ENCODE results near the gene MACROH2A1.

Gene MACROH2A1

DNA sequence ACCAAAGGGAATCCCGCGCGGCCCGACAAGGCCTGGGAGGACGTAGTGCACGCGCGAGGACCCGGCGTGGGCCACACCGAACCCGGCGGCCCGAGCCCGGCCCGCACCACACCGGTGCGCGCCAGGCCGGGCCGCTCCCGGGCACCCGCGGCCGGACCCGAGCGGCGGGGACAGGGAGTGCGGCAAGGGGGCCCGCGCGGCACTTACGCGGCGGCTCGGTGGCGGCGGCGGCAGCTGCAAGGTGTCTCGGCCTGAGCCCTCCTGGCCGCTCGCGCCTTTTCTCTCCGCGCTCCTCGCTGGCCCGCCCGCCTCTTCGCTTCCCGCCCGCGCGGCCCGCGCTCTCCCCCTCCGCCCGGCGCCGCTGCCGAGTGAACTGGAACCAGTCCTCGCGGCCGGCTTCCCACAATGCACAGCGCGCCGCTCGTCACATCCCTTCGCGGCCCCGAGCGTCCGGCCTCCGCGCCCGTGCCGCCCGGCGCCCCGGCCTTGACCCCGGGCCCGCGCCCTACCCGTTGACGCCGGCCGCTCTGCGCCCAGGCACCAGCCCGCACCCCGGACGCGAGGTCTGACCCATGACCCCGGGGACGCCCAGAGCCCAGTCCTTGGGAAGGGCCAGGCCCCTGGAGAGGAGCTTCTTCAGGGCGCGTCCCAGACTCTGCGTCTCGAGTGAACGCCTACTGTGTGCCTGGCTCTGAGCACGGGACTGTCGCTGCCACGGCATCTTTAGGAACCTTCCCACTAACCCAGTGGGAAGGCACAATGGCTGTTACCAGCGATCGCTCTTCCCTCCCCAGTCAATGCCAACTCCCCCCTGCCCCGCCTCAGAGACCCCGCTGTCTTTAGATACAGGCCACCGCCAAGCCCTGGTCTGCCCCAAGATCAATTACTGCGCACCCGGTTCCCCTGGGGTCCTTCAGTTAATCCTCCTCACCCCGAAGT is at the start of gene MACROH2A1:
Gene MACROH2A1, minus strand, starts transcription at position 377 of the 939 bp plus-strand sequence. CDS start 10,138 bp downstream, outside the sequence.
- DNase-seq (ENCODE audit: low read depth in 2 of 3, low spot score in 2 of 3), result peak; percentile 66 to 74 (median 70)

DNA sequence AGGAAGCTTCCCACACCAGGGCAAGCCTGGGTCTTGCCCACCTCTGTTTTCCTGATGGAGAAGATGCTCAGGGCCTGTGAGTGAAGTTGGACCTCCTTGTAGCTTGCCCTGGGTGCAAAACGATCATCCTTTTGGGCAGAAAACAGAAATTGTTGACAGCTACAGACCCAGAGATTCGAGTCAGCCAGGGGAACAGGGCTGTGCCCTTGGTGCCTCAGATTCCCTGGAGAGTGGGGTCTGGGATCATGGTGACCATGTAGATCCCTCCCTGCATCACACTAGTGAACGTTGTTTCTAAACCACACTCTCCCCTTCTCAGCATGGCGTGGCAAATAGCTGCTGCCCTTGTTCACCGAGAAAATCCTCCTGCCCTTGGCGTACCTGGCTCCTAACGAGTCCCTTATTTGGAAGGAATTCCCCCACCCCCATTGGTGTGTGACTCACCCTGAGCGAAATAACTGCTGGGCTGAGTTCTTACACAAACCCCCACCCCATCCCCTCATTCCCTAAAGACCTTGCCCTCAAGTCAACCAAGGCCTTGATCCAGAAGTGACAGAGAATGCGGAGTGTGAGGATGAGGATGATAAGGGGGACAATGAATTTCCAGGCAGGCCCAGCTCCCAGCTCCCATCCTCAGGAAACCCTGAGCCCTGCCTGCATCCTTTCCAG is 49.2 kb upstream of the MACROH2A1 start:
- DNase-seq (ENCODE audit: low read depth in 2 of 3, low spot score in 2 of 3), result no peak

DNA sequence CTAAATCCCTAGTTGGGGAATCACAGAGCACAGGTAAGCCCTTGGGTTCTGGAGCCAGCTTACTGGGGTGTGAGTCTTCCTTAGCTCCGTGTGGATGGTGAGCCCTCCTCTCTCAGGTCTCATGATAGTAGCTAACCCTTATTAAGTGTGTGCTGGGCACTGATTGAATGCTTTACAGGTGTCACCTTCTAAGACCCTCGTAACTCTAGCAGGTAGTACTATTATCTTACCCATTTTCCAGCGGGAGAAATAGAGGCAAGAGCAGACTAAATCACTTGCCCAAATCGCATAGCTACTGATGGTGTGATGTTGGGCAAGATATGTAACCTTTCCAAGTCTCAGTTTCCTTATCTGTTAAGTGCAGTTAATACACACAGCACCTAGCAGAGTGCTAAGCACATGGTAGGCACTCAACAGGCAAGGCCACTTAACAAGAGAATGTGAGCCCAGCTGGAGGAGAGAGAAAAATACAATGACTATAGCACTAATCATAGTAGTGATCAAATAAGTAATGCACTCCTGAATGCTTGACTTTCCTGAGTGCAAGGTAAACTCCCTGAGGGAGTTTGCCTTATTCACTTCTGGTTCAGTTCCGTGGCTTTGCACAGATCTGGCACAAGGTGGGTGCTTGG is 48.4 kb upstream of the MACROH2A1 start, which contains the start of gene DCANP1:
Gene DCANP1, minus strand, starts transcription at position 51 of the 632 bp plus-strand sequence. CDS start 240 bp downstream, outside the sequence.
- no peak for DNase-seq (ENCODE audit: low read depth in 2 of 3, low spot score in 2 of 3)

DNA sequence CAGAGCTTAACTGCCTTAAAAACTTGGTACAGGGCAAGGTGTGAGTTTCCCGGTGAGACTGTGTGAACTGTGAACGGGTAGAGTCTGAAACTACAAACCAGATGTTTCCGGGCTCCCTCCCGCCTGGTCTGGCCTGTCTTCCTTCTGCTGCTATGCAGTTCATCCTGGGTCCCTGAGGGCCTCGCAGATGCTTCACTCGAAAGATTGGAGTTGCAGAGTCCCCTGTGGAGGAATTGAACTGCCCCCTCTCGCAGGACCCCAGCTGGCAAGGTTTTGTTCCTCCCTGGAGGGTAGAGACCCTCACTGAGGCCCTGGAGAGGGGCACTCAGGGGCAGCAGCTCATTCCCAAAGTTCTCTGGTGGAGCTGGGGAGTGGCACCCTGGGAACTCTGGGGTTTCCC is 47.6 kb upstream of the MACROH2A1 start:
- DNase-seq (ENCODE audit: low read depth in 2 of 3, low spot score in 2 of 3), result no peak

DNA sequence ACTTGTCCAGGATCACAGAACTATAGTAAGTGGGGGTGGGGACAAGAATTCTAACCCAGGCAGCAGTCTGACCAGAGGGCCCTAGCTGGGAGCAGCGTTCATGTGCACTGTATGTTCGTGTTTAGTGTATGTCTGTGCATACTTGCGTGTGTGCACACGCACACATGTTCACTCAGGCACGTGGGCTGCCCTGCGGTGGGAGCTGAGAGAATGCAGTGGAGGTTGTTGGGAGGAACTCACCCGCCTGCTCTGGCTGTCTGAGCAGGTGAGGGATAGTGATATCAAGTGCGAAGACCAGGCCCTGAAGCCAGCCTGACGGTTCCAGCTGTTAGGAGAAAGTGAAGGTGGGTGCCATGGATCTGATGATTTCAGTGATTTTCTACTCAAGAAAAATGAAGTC is 47.2 kb upstream of the MACROH2A1 start:
- DNase-seq (ENCODE audit: low read depth in 2 of 3, low spot score in 2 of 3), result no peak

DNA sequence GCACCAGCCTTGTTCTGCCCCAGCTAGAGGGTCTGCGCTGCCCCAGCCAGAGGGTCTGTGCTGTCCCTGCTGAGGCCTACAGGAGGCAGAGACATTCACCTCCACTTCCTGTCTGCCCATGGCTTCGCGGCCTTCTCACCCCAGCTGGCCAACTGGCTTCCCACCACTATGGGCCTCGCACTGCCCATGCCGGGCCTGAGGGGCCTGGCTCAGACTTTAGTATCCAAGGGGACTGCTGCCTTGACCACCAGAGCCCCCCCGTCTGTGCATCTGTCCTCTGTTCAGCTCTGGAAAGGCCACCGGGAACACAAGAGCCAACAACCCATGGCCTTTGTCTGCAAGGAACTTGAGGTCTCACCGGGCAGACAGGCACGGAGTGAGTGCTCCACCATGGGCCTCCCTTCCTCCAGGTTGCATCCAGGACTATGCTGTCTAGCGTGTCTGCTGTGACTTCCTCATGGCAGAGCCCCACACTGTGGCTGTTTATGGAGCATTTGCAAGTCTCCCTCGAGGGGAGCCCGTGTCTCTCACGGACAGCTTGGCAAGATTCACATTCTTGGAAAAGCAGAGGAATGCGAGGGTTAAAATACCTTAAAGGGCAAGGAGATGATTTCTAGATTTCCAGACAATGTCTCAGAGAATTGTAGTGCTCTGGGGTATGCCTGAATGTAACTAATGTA is 46.4 kb upstream of the MACROH2A1 start:
- no peak for DNase-seq (ENCODE audit: low read depth in 2 of 3, low spot score in 2 of 3)

DNA sequence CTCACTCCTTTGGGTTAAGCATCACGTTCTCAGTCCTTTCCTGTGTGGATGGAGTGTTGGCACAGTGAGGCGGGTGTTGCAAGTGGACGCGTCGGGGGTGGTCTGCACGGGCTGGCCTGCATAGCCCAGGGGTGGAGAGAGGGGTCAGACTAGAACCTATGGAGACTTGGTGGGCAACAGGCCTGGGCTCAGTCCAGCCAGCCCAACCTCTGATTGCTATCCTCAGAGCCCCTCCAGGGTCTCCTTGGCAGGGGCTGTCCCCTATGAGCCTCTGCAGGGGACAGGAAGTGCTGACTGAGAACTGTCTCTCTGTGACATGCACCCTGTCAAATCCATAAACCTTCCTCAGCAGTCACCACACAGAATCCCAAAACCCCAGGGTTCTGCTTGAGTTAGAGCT is 45.9 kb upstream of the MACROH2A1 start:
- no peak for DNase-seq (ENCODE audit: low read depth in 2 of 3, low spot score in 2 of 3)

DNA sequence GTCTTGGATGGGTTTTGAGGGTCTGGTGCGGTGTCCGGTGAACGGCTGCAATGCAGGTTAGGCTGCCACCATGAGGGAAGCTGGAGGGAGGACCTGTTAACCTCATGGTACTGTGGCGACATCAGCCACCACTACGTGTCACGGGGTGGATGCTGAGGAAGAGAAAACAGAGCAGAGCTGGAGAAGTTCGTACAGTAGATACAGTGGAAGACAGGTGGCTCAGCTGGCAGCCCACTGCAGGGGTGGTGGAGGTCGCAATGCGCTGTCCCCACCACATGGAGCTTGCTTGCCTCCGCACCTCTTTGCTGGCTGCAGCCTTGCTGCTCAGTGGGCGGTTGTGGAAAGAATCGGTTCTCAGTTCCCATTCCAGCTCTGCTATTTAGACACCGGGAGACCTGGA is 45.3 kb upstream of the MACROH2A1 start:
- DNase-seq (ENCODE audit: low read depth in 2 of 3, low spot score in 2 of 3), result no peak

DNA sequence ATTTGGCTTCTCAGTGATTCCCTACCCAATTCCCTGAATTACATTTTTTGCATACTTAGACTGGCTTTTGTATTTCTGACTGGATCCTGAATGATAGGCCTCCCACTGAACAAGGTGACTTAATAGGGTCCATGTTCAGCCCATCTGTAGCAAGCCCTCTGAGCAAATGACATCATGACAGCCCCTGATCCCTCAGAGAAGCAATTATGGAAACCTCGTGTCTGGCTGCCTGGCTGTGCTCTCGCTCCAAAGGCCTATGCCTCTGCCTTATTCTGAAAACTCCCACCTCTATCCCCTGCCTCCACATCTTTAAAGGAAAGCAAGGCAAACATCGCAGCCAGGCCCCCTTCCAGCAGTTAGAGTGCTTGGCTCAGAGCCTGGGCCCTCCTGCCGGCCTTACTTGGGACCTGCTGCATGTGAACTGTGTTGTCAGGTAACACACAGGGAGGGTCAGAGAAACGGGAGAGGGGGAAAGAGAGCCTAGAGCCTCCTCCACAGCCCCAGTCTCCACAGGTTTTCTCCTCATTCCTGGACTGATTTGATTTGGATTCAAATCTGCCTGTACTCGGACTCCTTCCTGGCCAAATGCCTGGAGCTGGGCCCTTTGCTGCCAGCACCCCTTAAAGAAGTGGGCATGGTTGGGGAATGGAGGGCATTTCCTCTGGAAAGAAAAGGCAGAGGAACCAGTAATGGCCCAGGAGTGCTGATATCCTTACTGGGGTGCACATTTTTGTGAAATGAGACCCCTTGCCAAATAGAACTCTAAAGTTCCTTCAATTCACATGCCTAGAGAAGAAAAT is 44.3 kb upstream of the MACROH2A1 start:
- DNase-seq (ENCODE audit: low read depth in 2 of 3, low spot score in 2 of 3), result no peak

DNA sequence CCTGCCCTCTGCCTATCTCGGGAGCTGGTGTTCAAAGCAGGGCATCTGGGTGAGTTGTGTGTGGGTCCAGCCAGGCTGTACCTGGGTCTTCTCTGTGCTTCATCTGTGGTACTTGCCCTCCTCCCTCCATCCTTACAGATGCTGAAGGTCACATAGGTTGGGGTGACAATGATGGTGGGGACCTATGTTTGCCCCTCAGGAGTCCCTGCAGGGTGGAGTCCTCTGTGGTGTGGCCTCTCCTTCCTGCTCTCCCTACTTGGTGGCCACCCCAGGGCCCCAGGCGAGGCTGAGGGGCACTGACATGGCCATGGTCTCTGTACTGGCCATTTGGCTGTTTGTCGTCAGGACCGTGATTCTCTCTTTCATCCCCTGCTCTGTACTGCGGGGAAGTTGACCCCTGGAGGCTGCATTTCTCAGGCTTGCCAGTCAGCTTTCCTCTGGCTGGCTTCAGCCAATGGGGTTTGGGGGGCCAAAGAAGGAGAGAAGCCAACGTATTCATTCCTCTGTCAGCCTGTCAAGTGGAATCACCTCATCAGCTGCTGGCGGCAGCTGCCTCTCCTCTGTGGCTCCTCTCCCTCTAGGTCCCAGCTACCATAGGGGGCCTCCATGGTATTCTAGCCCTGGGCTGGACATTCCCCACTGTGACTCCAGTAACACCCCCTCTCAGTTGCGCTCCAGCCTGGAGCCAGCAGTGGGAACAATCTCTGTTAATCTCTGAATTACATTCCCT is 43.6 kb upstream of the MACROH2A1 start:
- DNase-seq (ENCODE audit: low read depth in 2 of 3, low spot score in 2 of 3), result no peak

DNA sequence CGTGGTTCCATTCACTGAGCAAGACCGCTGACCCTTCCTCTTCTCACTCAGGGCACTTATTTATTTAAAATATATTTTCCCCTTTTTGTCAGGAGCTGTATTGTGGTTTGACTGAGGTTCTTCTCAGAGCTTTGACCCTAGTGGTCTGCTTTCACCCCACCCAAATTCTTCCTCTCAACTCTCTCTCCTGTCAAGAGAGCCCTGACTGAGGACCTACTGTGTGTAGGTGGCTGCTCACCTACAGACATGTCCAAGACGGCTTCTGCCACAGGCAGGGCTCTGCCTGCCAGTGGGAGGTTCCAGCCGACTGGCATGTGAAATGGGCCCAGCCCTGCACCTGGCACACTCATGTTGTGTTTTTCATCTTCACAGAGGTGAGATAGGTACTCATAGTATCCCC is 42.9 kb upstream of the MACROH2A1 start:
- no peak for DNase-seq (ENCODE audit: low read depth in 2 of 3, low spot score in 2 of 3)

DNA sequence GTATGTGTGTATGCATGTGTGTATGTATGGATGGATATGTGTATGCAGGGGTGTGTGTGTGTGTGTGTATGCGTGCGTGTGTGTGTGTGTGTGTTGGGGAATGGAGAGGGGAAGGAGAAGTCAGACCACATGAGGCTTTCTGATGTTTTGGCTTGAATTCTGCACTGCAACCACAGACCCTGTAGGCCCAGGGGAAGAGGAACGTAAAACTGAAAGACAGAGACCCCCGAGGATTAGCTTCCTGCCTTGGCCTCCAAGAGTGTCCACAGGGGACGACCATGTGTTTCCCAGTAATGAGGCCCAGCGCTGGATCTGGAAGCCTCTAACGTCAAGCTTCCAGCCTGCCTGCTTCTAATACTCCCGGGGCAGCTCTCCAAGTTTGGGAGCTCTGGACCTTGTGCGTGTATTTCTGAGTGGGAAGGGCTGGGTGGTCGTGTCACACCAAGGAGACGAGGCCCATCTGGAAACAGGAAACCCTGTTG is 42.4 kb upstream of the MACROH2A1 start:
- DNase-seq (ENCODE audit: low read depth in 2 of 3, low spot score in 2 of 3), result no peak

DNA sequence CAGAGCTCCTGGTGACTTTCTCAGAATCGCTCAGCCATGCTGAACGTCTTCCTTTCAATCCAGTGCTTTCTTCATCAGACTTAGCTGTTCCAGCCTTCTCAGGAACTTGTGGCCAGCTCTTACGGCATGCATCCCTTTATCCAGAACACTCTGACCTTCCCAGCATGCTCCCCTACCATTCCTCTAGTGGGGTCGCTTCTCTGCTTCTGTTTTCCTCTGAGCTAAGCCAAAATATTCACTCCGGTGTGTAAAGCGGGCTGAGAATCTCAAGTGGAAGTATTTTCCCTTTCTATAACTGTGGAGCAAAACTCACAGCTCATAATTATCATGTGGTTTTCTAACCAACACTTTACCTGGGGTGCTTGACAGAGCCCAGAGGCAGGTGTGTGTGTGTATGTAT is 41.9 kb upstream of the MACROH2A1 start:
- DNase-seq (ENCODE audit: low read depth in 2 of 3, low spot score in 2 of 3), result no peak

DNA sequence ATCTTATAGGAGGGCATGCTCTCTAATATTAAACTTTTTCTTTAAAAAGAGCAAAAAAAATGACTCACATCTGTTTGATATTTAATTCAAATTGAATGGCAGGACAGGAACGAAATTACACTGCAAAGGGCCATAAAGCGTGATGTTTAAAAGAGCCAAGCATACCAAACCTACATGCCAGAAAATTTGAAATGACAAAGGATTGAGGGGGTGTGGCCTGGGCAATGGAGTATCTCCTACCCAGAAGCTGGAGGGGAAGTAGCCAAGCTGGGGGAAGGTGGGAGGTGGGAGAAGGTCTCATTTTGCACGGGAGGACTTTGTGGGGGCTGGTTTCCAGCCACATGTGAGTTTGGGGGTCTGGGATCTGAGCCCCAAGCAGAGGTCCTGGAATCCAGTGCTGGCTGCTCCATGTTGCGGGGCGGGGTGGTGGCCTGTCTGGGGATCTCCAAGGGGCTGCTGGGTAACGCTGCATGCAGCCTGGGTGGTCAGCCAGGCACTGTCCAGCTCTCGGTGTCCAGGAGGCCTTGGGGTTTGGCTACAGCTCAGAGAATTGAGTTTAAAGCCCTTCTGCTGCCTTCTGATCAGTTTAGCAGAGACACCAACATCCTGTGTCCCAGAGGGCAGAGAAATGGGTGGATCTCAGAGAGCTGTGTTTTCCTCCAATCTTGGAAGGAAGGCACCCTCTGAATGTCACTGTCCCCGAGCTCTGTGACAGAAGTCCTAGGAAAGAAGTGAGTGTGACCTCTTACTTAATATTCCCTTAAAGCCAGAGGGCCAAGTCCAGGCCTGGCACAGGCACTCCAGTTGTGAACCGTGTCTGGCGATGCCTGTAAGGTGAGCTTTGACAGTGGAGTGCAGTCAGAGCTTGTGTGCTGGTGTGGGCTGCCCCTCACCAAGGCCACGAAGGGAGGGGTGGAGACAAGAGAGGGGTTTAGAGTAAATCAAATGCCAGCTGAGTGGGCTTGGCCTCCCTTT is 40.5 kb upstream of the MACROH2A1 start:
- DNase-seq (ENCODE audit: low read depth in 2 of 3, low spot score in 2 of 3), result no peak

DNA sequence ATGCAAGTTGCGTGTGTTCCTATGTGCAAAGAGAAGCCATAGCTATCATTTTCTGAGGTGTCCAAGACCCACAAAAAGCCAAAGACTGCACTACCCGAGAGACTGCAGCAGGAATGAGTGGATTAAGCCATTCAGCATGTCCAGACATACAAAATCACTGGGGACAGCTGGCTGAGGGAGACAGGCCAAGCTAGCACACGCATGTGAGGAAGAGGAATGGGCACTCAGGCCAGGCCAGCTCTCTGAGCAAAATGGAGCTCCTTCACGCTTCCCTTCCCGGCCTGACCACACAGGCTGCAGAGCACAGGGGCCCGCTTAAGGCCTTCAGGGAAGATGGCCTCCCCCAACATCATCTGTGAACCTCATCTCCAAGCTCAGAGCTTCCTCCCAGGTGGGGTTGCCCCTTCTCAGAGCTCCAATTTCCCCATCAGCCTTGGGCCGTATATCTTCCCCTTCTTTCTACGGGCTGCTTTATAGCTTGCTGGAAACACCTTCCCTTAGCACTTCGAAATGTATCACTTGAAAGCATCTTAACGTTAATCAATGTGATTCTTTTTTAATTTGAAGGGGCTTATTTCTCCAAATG is 39.7 kb upstream of the MACROH2A1 start:
- no peak for DNase-seq (ENCODE audit: low read depth in 2 of 3, low spot score in 2 of 3)

DNA sequence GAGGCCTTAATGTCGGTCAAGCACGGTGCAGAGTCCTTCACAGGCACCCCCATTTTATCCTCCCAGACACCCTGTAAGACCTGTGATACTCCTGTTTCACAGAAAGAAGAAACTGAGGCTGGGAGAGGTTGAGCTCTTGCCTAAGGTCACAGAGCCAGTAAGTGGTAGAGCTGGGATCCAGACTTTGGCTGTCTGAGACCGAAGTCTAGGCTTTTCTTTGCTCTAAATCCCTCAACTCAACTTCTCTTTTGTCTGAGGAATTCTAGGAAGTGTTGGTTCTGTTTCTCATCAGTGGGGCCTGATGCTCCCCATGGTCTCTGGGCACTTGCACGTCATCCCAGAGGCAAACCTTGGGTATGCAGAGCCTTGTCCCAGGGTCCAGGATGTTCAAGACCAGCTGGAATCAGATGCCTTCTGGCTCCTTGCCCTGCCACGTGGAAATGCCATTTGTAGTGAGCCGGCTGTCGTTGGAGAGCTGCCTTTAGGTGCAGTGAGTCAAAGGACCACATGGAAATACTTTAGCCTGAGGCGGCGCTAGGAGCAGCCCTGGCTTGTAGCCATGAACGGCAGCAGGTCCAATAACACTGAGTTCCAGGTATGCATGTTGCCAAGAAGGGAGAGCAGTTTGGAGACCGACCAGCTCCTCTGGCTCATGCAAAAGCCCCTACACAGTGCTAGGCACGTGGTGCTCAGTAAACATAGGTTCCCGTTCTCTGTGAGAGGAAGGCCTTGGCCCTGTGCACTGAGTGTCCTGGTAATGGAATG is 38.9 kb upstream of the MACROH2A1 start:
- DNase-seq (ENCODE audit: low read depth in 2 of 3, low spot score in 2 of 3), result no peak

DNA sequence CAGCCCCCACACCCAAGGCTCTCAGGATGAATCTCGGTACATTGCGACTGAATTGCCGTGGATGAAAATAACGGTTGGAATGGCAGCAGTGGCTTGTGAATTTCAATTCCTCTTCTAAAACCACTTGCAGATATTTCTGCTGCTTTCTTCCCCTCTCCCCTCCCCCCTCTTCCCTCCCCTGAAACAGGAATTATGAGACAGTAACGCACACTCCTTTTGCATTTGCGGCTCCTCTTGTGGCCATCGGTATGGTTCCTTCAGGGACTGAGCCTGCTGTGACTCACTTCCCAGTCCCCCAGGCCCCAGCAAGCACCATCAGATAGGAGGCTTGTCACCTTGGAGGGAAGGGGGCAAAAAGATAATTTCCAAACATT is 38.4 kb upstream of the MACROH2A1 start:
- no peak for DNase-seq (ENCODE audit: low read depth in 2 of 3, low spot score in 2 of 3)

All from activated CD8-positive, alpha-beta memory T cell treated with anti-CD3 and anti-CD28 coated beads for 48 hours (primary cell).